GM18502 (cell line): ENCODE results near the gene MEA1.

Source experiments
- ATAC-seq: cut with Tn5 transposase; IDR thresholded peaks from one replicate; pipeline ENCODE4 v1.9.1; 2021; ENCODE audit warnings: mild to moderate bottlenecking; ENCODE audit not compliant: unreplicated experiment, poor library complexity

The MEA1 gene

DNA sequence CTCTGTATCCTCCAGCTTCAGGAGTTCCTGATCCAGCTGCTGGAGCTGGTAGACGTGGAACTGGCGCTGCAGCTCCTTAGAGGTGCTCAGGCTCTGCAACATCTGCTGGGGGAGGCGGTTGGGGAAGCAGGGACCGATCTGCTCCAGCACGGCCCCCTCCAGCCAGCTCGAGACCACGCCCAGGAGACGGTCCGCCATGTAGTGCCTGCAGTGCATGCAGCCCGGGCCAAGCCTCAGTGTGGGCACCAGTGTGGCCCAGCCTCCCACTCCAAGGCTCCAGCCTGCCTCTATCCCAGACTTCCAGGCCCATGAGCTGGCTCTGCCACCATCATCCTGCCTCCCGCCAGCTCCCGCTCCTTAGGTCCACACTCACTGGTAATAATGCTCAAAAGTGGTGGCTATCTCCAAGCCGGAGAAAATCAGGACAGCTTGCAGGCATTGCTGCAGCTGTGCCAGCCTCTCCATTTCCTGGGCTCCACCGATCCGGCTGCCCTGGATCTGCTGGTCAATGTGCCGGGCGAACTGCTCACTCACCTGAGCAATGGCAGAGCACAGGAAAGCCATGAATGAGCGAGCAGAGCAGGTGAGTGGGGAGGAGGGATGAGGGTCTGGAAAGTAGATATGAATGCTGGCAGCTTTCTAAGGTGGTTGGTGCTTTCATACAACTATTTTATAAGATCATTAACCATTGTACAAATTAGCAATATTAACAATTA is 27.0 kb upstream of the MEA1 start:
- ATAC-seq = no peak

- ATAC-seq = no peak
Measured at GRCh38 chr6:43038727-43039126, 25.0 kb upstream of the MEA1 start.

- no peak for ATAC-seq
Measured at GRCh38 chr6:43037706-43038105, 24.0 kb upstream of the MEA1 start.

GRCh38 chr6:43037197-43037596 is 23.5 kb upstream of the MEA1 start:
- no peak for ATAC-seq

GRCh38 chr6:43036712-43037111 is 23.0 kb upstream of the MEA1 start:
- ATAC-seq = no peak

DNA sequence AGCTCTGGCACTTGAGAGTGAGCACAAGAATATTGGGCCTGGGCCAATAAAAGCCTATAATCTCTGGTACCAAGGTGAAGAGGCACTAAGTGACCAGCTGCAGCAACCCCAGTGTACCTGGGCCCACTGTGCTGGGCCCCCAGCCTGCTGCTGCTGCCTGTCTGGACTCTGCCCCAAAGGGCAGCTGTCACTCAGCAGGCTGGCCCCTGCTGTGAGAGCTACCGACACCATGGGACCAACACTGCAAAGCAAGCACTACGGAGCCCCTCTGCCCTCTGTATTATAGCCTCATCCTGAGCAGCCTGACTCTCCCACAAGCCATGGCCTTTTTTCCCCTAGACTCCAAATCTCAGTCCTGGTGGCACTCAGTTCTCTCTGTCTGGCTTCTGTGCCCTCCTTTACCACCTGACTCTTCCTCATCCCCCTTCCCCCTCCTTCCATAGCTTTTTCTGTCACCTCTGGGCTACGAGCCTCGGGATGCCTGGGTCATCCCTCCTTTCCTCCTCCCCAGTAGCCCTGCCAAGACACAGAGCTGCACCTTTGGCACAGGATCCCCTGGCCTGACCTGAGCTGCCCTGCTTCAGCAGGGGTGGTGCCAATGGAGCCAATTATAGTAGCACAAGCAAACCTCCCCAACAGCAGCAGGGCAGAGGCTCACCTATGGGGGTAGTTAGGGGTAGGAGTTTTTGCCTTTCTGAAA is 21.9 kb upstream of the MEA1 start:
- ATAC-seq = no peak

GRCh38 chr6:43034190-43034525 is 20.4 kb upstream of the MEA1 start:
- ATAC-seq = no peak

DNA sequence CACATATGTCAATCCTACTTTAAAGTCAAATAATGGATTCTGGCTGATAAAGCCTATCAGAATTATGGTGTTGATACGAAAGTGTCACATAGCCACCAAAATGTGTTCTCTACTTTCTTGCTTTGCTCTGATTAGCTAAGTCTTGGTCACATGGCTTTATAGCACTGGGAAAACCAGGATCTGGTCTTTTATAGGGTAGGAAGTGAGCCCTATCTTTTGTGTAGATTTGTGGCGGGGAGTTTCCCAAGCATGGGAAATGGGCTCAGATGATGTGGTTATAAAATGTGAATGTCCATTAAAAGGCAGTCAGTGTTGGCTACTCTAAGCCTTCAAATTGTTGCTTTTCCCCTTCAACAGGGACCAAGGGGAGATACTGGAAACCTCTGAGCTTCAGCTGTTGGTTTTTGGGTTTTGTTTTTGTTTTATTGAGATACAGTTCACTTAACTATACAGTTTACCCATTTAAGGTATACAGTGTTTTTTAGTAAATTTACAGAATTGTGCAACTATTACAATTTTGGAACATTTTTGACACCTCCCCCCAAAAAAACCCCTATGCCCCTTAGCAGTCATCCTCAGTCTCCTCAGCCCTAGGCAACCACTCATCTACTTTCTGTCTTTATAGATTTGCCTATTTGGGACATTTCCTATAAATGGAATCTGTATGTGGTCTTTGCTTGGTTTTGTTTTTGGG is 19.9 kb upstream of the MEA1 start:
- no peak for ATAC-seq

DNA sequence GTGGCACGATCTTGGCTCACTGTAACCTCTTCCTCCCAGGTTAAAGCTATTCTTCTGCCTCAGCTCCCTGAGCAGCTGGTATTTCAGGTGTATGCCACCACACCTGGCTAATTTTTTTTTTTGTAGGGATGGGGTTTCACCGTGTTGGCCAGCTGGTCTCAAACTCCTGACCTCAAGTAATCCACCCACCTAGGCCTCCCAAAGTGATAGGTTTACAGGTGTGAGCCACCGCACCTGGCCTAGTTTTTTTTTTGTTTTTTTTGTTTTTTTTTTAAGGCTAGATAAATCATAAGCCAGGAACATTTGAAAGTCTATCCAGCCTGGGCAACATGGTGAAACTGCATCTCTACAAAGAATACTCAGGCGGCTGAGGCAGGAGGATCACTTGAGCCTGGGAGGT is 18.6 kb upstream of the MEA1 start:
- no peak for ATAC-seq

- ATAC-seq = no peak
Measured at GRCh38 chr6:43029120-43029519, 15.4 kb upstream of the MEA1 start.

DNA sequence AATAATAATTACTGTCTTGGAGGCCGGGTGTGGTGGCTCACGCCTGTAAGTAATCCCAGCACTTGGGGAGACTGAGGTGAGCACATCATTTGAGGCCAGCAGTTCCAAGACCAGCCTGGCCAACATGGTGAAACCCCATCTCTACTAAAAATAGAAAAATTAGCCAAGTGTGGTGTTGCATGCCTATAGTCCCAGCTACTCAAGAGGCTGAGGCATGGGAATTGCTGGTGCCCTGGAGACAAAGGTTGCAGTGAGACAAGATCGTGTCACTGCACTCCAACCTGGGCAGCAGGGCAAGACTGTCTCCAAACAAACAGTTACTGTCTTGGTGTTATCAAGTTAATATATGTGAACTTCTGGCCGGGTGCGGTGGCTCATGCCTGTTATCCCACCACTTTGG is 12.6 kb upstream of the MEA1 start:
- no peak for ATAC-seq

- ATAC-seq = no peak
Measured at GRCh38 chr6:43024436-43024835, 10.7 kb upstream of the MEA1 start.

- ATAC-seq = peak; percentile 79
Measured at GRCh38 chr6:43021270-43022047, 7.7 kb upstream of the MEA1 start, which contains the start of gene RRP36. RRP36 (plus strand) TSS chr6:43021623; CDS start chr6:43021655, 32 bp downstream.

- ATAC-seq = no peak
Measured at GRCh38 chr6:43020847-43021246, 7.1 kb upstream of the MEA1 start.

DNA sequence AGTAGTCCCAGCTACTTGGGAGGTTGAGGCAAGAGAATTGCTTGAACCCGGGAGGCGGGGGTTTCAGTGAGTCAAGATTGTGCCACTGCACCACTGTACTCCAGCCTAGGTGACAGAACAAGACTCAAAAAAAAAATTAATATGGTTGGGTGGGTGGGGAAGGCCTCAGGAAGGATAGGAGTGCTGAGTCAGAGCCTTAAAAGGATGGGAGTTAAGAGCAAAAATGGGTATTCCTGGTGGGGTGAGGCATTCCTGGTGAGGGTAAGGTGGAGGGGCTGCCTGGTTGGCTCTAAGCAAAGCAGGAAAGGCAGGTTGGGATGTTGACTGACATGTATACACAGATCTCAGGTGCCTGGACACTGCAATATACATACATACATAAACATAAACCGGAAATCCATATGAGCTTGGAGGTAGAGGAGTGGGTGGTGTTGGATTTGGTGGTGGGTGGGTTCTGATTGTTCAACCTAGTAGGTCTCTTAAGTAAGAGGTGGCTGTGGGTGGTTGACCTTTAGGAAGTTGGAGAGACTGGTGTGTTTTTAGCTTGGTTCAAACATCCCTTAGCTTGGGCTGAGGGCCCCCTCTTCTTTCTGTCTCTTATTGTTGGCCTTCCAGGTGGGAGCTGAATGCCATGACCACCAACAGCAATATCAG is 6.4 kb upstream of the MEA1 start:
- ATAC-seq = no peak

DNA sequence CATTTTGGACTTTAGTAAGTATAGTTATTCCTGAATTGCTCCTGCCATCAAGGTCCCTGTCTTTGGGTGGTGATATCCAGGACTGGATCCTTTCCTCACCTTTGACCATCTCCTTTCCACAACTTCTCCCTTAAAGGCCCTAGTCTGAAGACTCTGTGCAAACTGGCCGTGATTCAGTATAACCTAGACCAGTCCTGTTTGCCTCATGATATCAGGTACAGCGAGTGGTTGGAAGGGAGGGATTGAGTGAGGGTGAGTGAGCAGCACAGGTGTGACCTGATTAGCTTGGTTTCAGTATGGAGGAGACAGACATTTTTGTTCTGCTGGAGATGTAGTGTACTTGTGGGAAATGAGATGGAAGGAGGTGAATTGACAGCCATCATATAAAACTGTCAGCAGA is 5.4 kb upstream of the MEA1 start:
- no peak for ATAC-seq

DNA sequence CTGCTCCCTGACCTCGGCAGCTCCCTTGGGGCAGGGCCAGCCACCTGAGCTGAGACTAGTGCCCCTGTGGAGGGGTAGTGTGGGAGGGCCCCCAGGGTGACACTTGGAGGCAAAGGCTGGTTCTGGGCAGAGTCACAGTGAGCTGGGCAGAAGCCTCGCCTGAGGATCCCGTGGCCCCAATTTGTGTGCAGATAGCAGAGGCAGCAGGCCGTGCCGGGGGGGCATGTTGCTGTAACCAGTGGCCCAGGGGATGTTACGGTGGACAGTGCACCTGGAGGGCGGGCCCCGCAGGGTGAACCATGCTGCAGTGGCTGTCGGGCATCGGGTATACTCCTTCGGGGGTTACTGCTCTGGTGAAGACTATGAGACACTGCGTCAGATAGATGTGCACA is 3.2 kb upstream of the MEA1 start:
- no peak for ATAC-seq

DNA sequence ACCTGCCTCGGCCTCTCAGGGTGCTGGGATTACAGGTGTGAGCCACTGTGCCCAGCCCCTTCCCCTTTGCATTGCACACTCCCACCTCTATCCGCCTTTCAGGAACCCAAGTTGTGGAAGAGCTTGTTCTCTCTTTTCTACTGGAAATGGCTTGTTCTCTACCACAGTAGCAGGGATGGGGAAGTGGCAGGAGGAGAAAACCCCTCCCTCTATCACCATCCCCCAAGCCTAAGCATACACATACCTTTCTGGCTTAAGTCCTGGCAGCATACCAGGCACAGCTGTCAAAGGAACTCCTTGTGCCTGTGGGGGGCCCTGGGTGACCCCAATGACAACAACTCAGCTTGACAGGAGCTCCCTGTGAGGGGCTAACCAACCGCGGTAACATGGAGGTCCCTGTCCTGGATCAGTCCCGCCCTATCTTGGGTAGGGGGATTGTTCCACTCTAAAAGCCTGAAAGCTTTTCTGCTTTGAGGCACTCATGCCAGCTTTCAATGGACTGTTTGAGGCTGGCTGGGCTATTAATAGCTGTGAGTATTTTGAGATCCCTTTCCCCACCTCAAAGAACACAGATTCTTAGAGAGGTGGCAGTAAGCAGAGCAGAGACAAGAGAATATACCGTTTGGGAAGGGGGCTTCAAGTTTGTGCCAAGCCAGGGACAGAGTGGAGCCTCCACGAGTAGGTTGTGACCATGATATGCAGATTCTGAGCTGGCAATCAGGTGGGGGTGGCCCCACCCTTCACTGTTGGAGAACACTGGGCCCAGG is 2.6 kb upstream of the MEA1 start:
- ATAC-seq = no peak

DNA sequence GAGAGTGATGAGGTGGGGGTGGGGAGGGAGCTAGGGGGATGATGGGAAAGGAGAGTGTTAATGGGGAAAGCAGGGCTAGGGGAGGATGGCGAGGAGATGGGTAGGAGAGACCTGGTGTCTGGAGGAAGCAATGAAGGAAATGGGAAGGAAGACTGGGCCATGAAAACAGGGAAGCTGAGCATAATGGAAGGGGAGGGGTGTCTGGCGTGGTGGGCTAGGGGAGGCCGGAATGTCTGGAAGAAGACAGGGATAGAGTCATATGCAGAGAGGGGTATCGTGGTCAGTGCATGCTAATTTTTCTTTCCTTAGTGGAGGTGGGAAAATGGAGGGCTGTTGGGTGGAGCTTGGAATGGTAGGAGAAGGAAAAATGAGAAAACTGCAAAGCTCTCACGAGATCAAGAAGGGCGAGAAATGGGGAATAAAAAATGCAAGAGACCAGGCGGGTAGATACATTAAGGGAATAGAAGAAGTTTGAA is 726 bp upstream of the MEA1 start:
- no peak for ATAC-seq
